Hepatocyte (in vitro differentiated cells): ENCODE results near the gene FTH1. TPM values are rescaled to one million over a fixed set of nuclear protein-coding genes. Genes with fewer than 3 reads are reported as not detected.
A peak's percentile ranks its signal among the peaks of the same experiment; 100 is the strongest.

ENCODE experiments used
- DNase-seq: peaks from one replicate; pipeline ENCODE4 v3.0.0-alpha.2; 2016; ENCODE audit warnings: low spot score
- H2AFZ ChIP-seq: fragments of 200-600 bp; sonication (generic); 2 replicates; pipeline ENCODE4 v1.6.0; 2016; ENCODE audit warnings: antibody characterized with exemption, mild to moderate bottlenecking
- H3K27ac ChIP-seq: fragments of 200-600 bp; sonication (generic); 2 replicates; pipeline ENCODE4 v1.5.1; 2016; ENCODE audit warnings: mild to moderate bottlenecking
- H3K27me3 ChIP-seq: fragments of 200-600 bp; sonication (generic); 2 replicates; pipeline ENCODE4 v1.6.1; 2016
- H3K36me3 ChIP-seq: fragments of 200-600 bp; sonication (generic); replicated peaks from 2 replicates; pipeline ENCODE4 v1.5.1; 2016; ENCODE audit warnings: low read depth; ENCODE audit not compliant: insufficient read depth
- H3K4me1 ChIP-seq: fragments of 200-600 bp; sonication (generic); 2 replicates; pipeline ENCODE4 v1.5.1; 2016; ENCODE audit warnings: mild to moderate bottlenecking, moderate library complexity; ENCODE audit not compliant: insufficient read depth
- H3K4me2 ChIP-seq: fragments of 200-600 bp; sonication (generic); 2 replicates; pipeline ENCODE4 v1.6.0; 2016
- H3K4me3 ChIP-seq: fragments of 200-600 bp; sonication (generic); 2 replicates; pipeline ENCODE4 v1.5.1; 2016; ENCODE audit warnings: mild to moderate bottlenecking
- H3K79me2 ChIP-seq: fragments of 200-600 bp; sonication (generic); 2 replicates; pipeline ENCODE4 v1.6.0; 2017; ENCODE audit warnings: mild to moderate bottlenecking
- H3K9me2 ChIP-seq: fragments of 200-600 bp; sonication (generic); replicated peaks from 2 replicates; pipeline ENCODE4 v1.6.0; 2017; ENCODE audit warnings: mild to moderate bottlenecking; ENCODE audit not compliant: insufficient read depth
- H3K9me3 ChIP-seq: fragments of 200-600 bp; sonication (generic); 2 replicates; pipeline ENCODE4 v1.5.1; 2016; ENCODE audit warnings: low read depth, mild to moderate bottlenecking
- H4K20me1 ChIP-seq: fragments of 200-600 bp; sonication (generic); 2 replicates; pipeline ENCODE4 v1.6.0; 2016; ENCODE audit warnings: mild to moderate bottlenecking; ENCODE audit not compliant: insufficient read depth, poor library complexity, severe bottlenecking
- EZH2 ChIP-seq: fragments of 200-600 bp; sonication (generic); IDR thresholded peaks from 2 replicates; pipeline ENCODE4 v1.6.1; 2016; ENCODE audit warnings: antibody characterized with exemption, mild to moderate bottlenecking, borderline replicate concordance
- EZH2phosphoT487 ChIP-seq: fragments of 200-600 bp; sonication (generic); IDR thresholded peaks from one replicate; pipeline ENCODE4 v1.6.1; 2018; ENCODE audit warnings: antibody characterized with exemption, mild to moderate bottlenecking, low read depth, moderate library complexity; ENCODE audit not compliant: unreplicated experiment, severe bottlenecking
- WGBS: methylation state at CpG from one replicate; pipeline ENCODE4 v1.1.6; 2016; ENCODE audit warnings: low lambda C conversion rate; ENCODE audit errors: missing lambda C conversion rate; 5-methylcytosine and 5-hydroxymethylcytosine counted together
- polyA plus RNA-seq: library from polyadenylated mRNA; unstranded; fragments of >200 nt; fragmentation: Nextera tagmentation; extraction: Ambion mirVana; gene quantifications from 2 replicates; pipeline ENCODE4 v1.2.1, GENCODE V29; 2016
- total RNA-seq: library from RNA; depleted of rRNA; stranded (reverse); fragments of >200 nt; gene quantifications from 2 replicates; pipeline ENCODE4 v1.2.3, GENCODE V29; 2014
- TF ChIP-seq, protein P1 (sequence below): fragments of 200-600 bp; sonication (generic); IDR thresholded peaks from 2 replicates; pipeline ENCODE4 v1.5.1; 2016; ENCODE audit warnings: antibody characterized with exemption, mild to moderate bottlenecking; ENCODE audit not compliant: poor library complexity

FTH1 gene
- total and polyA plus RNA-seq, 2 experiments from 2014 or later, result 1,071 to 8,694 TPM

GRCh38 chr11:61927501-61927900 is 39.9 kb downstream of the FTH1 start:
- H2AFZ ChIP-seq, result no peak overlapping the region
- no peaks in the 10 kb centered on the region for H3K9me3 ChIP-seq
- no peak for DNase-seq
- H3K9me2 ChIP-seq, result no peaks in the 10 kb centered on the region
- no peaks in the 10 kb centered on the region for H3K79me2 ChIP-seq
- H3K4me3 ChIP-seq, result no peak overlapping the region
- no peak for TF ChIP-seq EZH2
- TF ChIP-seq, protein P1, sequence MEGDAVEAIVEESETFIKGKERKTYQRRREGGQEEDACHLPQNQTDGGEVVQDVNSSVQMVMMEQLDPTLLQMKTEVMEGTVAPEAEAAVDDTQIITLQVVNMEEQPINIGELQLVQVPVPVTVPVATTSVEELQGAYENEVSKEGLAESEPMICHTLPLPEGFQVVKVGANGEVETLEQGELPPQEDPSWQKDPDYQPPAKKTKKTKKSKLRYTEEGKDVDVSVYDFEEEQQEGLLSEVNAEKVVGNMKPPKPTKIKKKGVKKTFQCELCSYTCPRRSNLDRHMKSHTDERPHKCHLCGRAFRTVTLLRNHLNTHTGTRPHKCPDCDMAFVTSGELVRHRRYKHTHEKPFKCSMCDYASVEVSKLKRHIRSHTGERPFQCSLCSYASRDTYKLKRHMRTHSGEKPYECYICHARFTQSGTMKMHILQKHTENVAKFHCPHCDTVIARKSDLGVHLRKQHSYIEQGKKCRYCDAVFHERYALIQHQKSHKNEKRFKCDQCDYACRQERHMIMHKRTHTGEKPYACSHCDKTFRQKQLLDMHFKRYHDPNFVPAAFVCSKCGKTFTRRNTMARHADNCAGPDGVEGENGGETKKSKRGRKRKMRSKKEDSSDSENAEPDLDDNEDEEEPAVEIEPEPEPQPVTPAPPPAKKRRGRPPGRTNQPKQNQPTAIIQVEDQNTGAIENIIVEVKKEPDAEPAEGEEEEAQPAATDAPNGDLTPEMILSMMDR, result no peak
- no peak for TF ChIP-seq EZH2phosphoT487
- H4K20me1 ChIP-seq, result no peaks in the 10 kb centered on the region
- WGBS, result 95% methylated on average over 1 of the region's 1 CpG
- H3K4me1 ChIP-seq, result peaks cover 20% of the 10 kb centered on the region
- H3K27me3 ChIP-seq, result no peaks in the 10 kb centered on the region
- H3K27ac ChIP-seq, result no peak overlapping the region
- no peak overlapping the region for H3K4me2 ChIP-seq
- H3K36me3 ChIP-seq, result no peaks in the 10 kb centered on the region

- no peak for DNase-seq
- 89% methylated on average over 3 of the region's 3 CpGs for WGBS
Observed at GRCh38 chr11:61926235-61926634, 41.2 kb downstream of the FTH1 start.

DNA sequence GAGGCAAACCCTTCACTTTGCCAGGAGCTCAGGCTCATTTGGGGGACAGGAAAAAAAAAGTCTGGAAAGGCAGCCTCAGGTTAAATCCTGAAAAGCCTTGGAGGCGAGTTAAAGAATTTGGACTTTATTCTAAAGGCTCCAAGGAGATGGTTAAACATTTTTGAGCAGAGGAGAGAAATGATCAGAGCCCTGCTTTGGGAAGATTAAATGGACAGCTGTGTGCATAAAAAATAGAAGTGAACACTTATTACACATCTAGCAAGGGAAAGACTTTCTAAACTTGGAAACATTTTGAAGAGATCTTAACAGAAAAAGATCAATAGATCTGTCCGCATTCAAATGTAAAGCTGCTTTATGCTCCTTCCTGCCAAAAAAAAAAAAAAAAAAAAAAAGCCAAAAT is 41.7 kb downstream of the FTH1 start:
- TF ChIP-seq EZH2phosphoT487 (no peak), EZH2 (no peak)
- TF ChIP-seq, protein P1, result no peak
- no peak overlapping the region for H3K4me3 ChIP-seq

More at GRCh38 chr11:61926235-61926634, 41.2 kb downstream of the FTH1 start:
- Histone ChIP-seq H3K9me3 (no peaks in the 10 kb centered on the region), H3K4me1 (peaks cover 26% of the 10 kb centered on the region), H3K4me3 (no peak overlapping the region), H3K79me2 (no peaks in the 10 kb centered on the region), H3K4me2 (no peak overlapping the region), H2AFZ (no peak overlapping the region), H4K20me1 (no peaks in the 10 kb centered on the region), H3K27me3 (no peaks in the 10 kb centered on the region), H3K27ac (no peak overlapping the region), H3K9me2 (no peaks in the 10 kb centered on the region), H3K36me3 (no peaks in the 10 kb centered on the region)
- no peak for TF ChIP-seq EZH2phosphoT487
- TF ChIP-seq, protein P1, result no peak
- TF ChIP-seq EZH2, result no peak

GRCh38 chr11:61924064-61924455 is 43.4 kb downstream of the FTH1 start:
- Histone ChIP-seq H3K27ac (peak overlapping the region; percentile 97), H3K4me2 (peak overlapping the region; percentile 63), H3K79me2 (no peaks in the 10 kb centered on the region), H4K20me1 (no peaks in the 10 kb centered on the region), H2AFZ (no peak overlapping the region), H3K36me3 (no peaks in the 10 kb centered on the region), H3K4me1 (peaks cover 40% of the 10 kb centered on the region), H3K27me3 (no peaks in the 10 kb centered on the region), H3K4me3 (no peak overlapping the region), H3K9me3 (no peaks in the 10 kb centered on the region), H3K9me2 (no peaks in the 10 kb centered on the region)
- WGBS, result 71% methylated on average over 6 of the region's 6 CpGs
- TF ChIP-seq, protein P1, result no peak
- DNase-seq, result no peak

More for the DNA sequence above, 41.7 kb downstream of the FTH1 start:
- Histone ChIP-seq H3K27me3 (no peaks in the 10 kb centered on the region), H3K9me2 (no peaks in the 10 kb centered on the region), H3K36me3 (no peaks in the 10 kb centered on the region), H3K4me1 (peaks cover 26% of the 10 kb centered on the region), H3K27ac (no peak overlapping the region), H4K20me1 (no peaks in the 10 kb centered on the region), H3K4me2 (no peak overlapping the region), H2AFZ (no peak overlapping the region), H3K9me3 (no peaks in the 10 kb centered on the region), H3K79me2 (no peaks in the 10 kb centered on the region)
- 75% methylated on average over 2 of the region's 2 CpGs for WGBS
- DNase-seq, result no peak
